Loucy (cell line): ENCODE measurements around the gene ZNF536.

Source experiments
- CTCF ChIP-seq: fragments of 200-600 bp; sonication (generic); conservative IDR thresholded peaks from 2 replicates; pipeline ENCODE4 v1.5.1; 2014; ENCODE audit warnings: mild to moderate bottlenecking, antibody characterized with exemption, low read length
- EZH2phosphoT487 ChIP-seq: fragments of 200-600 bp; IDR thresholded peaks from 2 replicates; pipeline ENCODE4 v1.6.1; 2018; ENCODE audit warnings: antibody characterized with exemption, mild to moderate bottlenecking, moderate library complexity, borderline replicate concordance

- no peak for TF ChIP-seq CTCF
- TF ChIP-seq EZH2phosphoT487, result no peak
These were observed 22.4 kb downstream of the ZNF536 start for GRCh38 chr19:30394481-30395151.
